Fibroblast of lung (primary cell): ENCODE results near the gene NOB1.

Experiments used
- EZH2 ChIP-seq: IDR thresholded peaks from 2 replicates; pipeline ENCODE4 v1.5.1; 2012; ENCODE audit warnings: low read length, control low read depth, mild to moderate bottlenecking; ENCODE audit errors: missing control alignments
- TF ChIP-seq, protein P1 (sequence below), 2 donors: IDR thresholded peaks in 1 of 2; conservative IDR thresholded peaks in 1 of 2; 1 replicate in 1 of 2; 2 replicates in 1 of 2; pipeline ENCODE4 v1.5.1; 2011 to 2012; ENCODE audit warnings: low read length in 2 of 2, control low read depth in 1 of 2, inconsistent platforms in 1 of 2, low read depth in 1 of 2, mild to moderate bottlenecking in 1 of 2

DNA sequence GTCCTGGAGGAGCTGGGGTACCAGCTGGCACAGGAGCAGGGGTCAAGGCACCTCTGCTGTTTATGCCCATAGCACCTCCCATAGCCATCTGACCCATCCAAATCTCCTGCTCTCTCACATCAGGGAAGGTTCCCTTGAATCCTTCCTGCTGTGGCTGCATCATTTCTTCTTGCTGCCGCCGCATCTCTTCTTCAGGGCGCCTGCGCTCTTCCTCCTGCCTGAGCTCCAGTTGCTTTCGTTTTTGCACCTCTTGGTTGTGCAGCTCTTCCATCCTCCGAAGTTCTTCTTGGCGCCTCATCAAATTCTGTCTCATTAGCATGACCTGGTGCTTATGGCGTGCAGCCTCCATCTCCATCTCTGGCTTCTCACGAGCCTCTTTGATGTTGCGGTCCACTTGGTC lies 2.0 kb upstream of the NOB1 start:
- TF ChIP-seq, protein P1, sequence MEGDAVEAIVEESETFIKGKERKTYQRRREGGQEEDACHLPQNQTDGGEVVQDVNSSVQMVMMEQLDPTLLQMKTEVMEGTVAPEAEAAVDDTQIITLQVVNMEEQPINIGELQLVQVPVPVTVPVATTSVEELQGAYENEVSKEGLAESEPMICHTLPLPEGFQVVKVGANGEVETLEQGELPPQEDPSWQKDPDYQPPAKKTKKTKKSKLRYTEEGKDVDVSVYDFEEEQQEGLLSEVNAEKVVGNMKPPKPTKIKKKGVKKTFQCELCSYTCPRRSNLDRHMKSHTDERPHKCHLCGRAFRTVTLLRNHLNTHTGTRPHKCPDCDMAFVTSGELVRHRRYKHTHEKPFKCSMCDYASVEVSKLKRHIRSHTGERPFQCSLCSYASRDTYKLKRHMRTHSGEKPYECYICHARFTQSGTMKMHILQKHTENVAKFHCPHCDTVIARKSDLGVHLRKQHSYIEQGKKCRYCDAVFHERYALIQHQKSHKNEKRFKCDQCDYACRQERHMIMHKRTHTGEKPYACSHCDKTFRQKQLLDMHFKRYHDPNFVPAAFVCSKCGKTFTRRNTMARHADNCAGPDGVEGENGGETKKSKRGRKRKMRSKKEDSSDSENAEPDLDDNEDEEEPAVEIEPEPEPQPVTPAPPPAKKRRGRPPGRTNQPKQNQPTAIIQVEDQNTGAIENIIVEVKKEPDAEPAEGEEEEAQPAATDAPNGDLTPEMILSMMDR (conservative IDR thresholded peaks at IDR 0.05 in 1 of 2, IDR thresholded peaks at IDR 0.05 in 1 of 2; ENCODE audit: low read depth in 1 of 2, low read length in 2 of 2), result no peak
- TF ChIP-seq EZH2, result no peak
